GM19025 (cell line): Measurements from ENCODE around the gene AGAP1.

Source experiments
- ATAC-seq: cut with Tn5 transposase; IDR thresholded peaks from one replicate; pipeline ENCODE4 v1.9.1; 2021; ENCODE audit warnings: mild to moderate bottlenecking, low read depth, moderate library complexity; ENCODE audit not compliant: unreplicated experiment

The AGAP1 gene

GRCh38 chr2:235582081-235582686 lies 88.3 kb downstream of the AGAP1 start:
- ATAC-seq: no peak

GRCh38 chr2:235582729-235583128 lies 88.9 kb downstream of the AGAP1 start:
- no peak for ATAC-seq

GRCh38 chr2:235583144-235583543 lies 89.3 kb downstream of the AGAP1 start:
- no peak for ATAC-seq

GRCh38 chr2:235583925-235584637 lies 90.2 kb downstream of the AGAP1 start:
- ATAC-seq: no peak

- no peak for ATAC-seq
Measured at GRCh38 chr2:235584638-235585007, 90.8 kb downstream of the AGAP1 start.

- ATAC-seq: no peak
Measured at GRCh38 chr2:235587202-235587601, 93.4 kb downstream of the AGAP1 start.

GRCh38 chr2:235588750-235589149 lies 94.9 kb downstream of the AGAP1 start:
- ATAC-seq: no peak

- no peak for ATAC-seq
Measured at GRCh38 chr2:235591231-235591730, 97.4 kb downstream of the AGAP1 start.

GRCh38 chr2:235591921-235592320 lies 98.1 kb downstream of the AGAP1 start:
- ATAC-seq: no peak

GRCh38 chr2:235592430-235592829 lies 98.6 kb downstream of the AGAP1 start:
- ATAC-seq: no peak

- ATAC-seq: no peak
Measured at GRCh38 chr2:235592836-235593235, 99.0 kb downstream of the AGAP1 start.

GRCh38 chr2:235594041-235594440 lies 100.2 kb downstream of the AGAP1 start:
- ATAC-seq: no peak

GRCh38 chr2:235594964-235595363 lies 101.1 kb downstream of the AGAP1 start:
- ATAC-seq: no peak

- no peak for ATAC-seq
Measured at GRCh38 chr2:235595422-235596010, 101.7 kb downstream of the AGAP1 start.

- no peak for ATAC-seq
Measured at GRCh38 chr2:235596272-235596671, 102.4 kb downstream of the AGAP1 start.

GRCh38 chr2:235597081-235597615 lies 103.3 kb downstream of the AGAP1 start:
- ATAC-seq: no peak

- ATAC-seq: no peak
Measured at GRCh38 chr2:235598026-235598425, 104.2 kb downstream of the AGAP1 start.

- no peak for ATAC-seq
Measured at GRCh38 chr2:235598532-235599531, 105.0 kb downstream of the AGAP1 start.

- ATAC-seq: no peak
Measured at GRCh38 chr2:235599596-235600338, 105.9 kb downstream of the AGAP1 start.

GRCh38 chr2:235600406-235600805 lies 106.6 kb downstream of the AGAP1 start:
- no peak for ATAC-seq
